Breast epithelium (tissue), 4 donors: ENCODE results near the gene ADAM8. TPM values are rescaled to one million over a fixed set of nuclear protein-coding genes. Genes with fewer than 3 reads are reported as not detected.
"Not testable (repeated sequence)": the region's sequence is repeated elsewhere in the genome, so short reads cannot be mapped to it uniquely, and the experiment has no call there.

Experiments used
- DNase-seq, 2 donors: peaks; one replicate each; pipeline ENCODE4 v3.0.0-alpha.2; 2019; ENCODE audit warnings: low spot score in 2 of 2
- H3K27ac ChIP-seq, 2 donors: fragments of 200-600 bp; sonication (generic) in 1 of 2; one replicate each; pipeline ENCODE4 v1.5.1; 2016 to 2019; ENCODE audit warnings: mild to moderate bottlenecking in 1 of 2
- H3K27me3 ChIP-seq, 2 donors: fragments of 200-600 bp; sonication (generic) in 1 of 2; one replicate each; pipeline versions ENCODE4 v1.5.1 to v1.6.0; 2017 to 2019; ENCODE audit warnings: control low read depth in 1 of 2, mild to moderate bottlenecking in 1 of 2
- H3K36me3 ChIP-seq: fragments of 200-600 bp; one replicate; pipeline ENCODE4 v1.5.1; 2019
- H3K4me1 ChIP-seq, 2 donors: fragments of 200-600 bp; sonication (generic); one replicate each; pipeline ENCODE4 v1.5.1; 2016 to 2019; ENCODE audit warnings: control low read depth in 1 of 2
- H3K4me3 ChIP-seq, 3 donors: fragments of 200-600 bp; sonication (generic); 1 replicate in 2 of 3; 2 replicates in 1 of 3; pipeline ENCODE4 v1.5.1; 2016 to 2019; ENCODE audit warnings: mild to moderate bottlenecking in 3 of 3, moderate library complexity in 2 of 3
- H3K9me3 ChIP-seq, 2 donors: fragments of 200-600 bp; sonication (generic) in 1 of 2; one replicate each; pipeline ENCODE4 v1.5.1; 2016 to 2019; ENCODE audit warnings: control low read depth in 1 of 2
- CTCF ChIP-seq, 3 donors: fragments of 450-650 bp; IDR thresholded peaks; one replicate each; pipeline ENCODE4 v1.5.1; 2016 to 2017; ENCODE audit warnings: antibody characterized with exemption in 3 of 3, mild to moderate bottlenecking in 3 of 3, moderate library complexity in 3 of 3
- POLR2A ChIP-seq: fragments of 450-650 bp; IDR thresholded peaks from one replicate; pipeline ENCODE4 v1.6.1; 2016; ENCODE audit warnings: antibody characterized with exemption, mild to moderate bottlenecking, moderate library complexity
- POLR2AphosphoS5 ChIP-seq, 3 donors: sonication (generic); formaldehyde crosslinking; IDR thresholded peaks; one replicate each; pipeline ENCODE4 v1.6.1; 2017; ENCODE audit warnings: antibody characterized with exemption in 3 of 3
- intact Hi-C: fragments of 100-400 bp; cut with DNase I; formaldehyde crosslinking; loops from one replicate; pipeline ENCODE4 v1.15.1; 2023; ENCODE audit warnings: low total_unique reads
- total RNA-seq, 3 donors: library from RNA; depleted of rRNA; stranded (reverse); fragments of >200 nt; gene quantifications; one replicate each; pipeline ENCODE4 v1.1.0, GENCODE V29; 2016

Gene ADAM8
- total RNA-seq, 3 donors from 2014 or later = 4.6 to 6.6 (median 5.0) TPM

DNA sequence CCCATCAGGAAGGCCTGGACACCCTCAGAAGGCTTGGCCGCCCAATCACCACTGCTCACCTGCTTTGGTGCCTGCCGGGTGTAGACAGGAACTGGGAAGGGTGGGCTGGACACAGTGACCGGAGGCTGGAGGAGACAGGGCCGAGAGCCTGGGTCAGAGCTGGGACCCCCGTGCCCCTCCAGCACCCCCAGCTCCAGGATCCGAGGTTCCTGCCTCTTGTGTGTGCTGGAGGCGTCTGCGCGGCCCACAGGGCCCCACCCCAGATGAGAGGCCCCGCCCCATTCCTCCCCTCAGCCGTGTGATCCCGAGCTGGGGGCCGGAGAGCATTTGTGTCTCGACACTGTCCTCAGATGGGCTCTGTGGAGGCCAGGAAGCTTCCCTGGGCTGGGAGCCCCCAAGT lies 9.4 kb downstream of the ADAM8 start:
- Histone ChIP-seq H3K27ac (no peak overlapping the region), H3K4me3 (no peak overlapping the region), H3K9me3 (no peaks in the 10 kb centered on the region), H3K4me1 (no peaks in the 10 kb centered on the region), H3K27me3 (no peaks in the 10 kb centered on the region), H3K36me3 (no peaks in the 10 kb centered on the region)
- DNase-seq = no peak
- intact Hi-C loops = no loop called here
- TF ChIP-seq POLR2A (no peak), POLR2AphosphoS5 (IDR thresholded peaks at IDR 0.05) (no peak), CTCF (IDR thresholded peaks at IDR 0.05) (no peak)

- intact Hi-C loops = no loop called here
- H3K27me3 ChIP-seq = no peaks in the 10 kb centered on the region
- TF ChIP-seq CTCF (IDR thresholded peaks at IDR 0.05) (no peak), POLR2AphosphoS5 (IDR thresholded peaks at IDR 0.05) (no peak), POLR2A (no peak)
- no peak overlapping the region for H3K27ac ChIP-seq
- no peaks in the 10 kb centered on the region for H3K9me3 ChIP-seq
- no peak for DNase-seq
- H3K4me1 ChIP-seq = no peaks in the 10 kb centered on the region
- no peak overlapping the region for H3K4me3 ChIP-seq
- H3K36me3 ChIP-seq = no peaks in the 10 kb centered on the region
Measured at GRCh38 chr10:133266056-133266795, 10.4 kb downstream of the ADAM8 start.

DNA sequence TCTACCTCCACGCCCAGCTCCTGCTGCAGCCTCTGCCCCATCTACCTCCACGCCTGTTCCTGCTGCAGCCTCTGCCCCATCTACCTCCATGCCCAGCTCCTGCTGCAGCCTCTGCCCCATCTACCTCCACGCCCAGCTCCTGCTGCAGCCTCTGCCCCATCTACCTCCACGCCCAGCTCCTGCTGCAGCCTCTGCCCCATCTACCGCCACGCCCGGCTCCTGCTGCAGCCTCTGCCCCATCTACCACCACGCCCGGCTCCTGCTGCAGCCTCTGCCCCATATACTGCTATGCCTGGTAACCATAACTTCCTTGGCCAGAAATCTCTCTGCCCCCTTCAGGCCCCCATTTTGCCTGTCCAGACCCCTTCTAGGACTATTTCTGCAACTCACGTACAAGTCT lies 11.6 kb downstream of the ADAM8 start:
- H3K9me3 ChIP-seq, H3K4me1 ChIP-seq, H3K27me3 ChIP-seq, intact Hi-C loops, H3K36me3 ChIP-seq, DNase-seq, H3K27ac ChIP-seq, H3K4me3 ChIP-seq: not testable (repeated sequence)

- no peak for DNase-seq
- H3K27me3 ChIP-seq = no peaks in the 10 kb centered on the region
- no peak for TF ChIP-seq POLR2A
- no peak for TF ChIP-seq POLR2AphosphoS5 (IDR thresholded peaks at IDR 0.05)
- intact Hi-C loops = no loop called here
- no peaks in the 10 kb centered on the region for H3K4me1 ChIP-seq
- H3K27ac ChIP-seq = no peak overlapping the region
- H3K36me3 ChIP-seq = no peaks in the 10 kb centered on the region
- no peak overlapping the region for H3K4me3 ChIP-seq
- H3K9me3 ChIP-seq = no peaks in the 10 kb centered on the region
Measured at GRCh38 chr10:133264461-133264860, 12.2 kb downstream of the ADAM8 start.

- no peaks in the 10 kb centered on the region for H3K27me3 ChIP-seq
- H3K4me1 ChIP-seq = peaks cover 2 to 4% of the 10 kb centered on the region in 2 donors
- H3K4me3 ChIP-seq = no peak overlapping the region
- TF ChIP-seq POLR2A (no peak), CTCF (IDR thresholded peaks at IDR 0.05) (no peak), POLR2AphosphoS5 (IDR thresholded peaks at IDR 0.05) (no peak)
- intact Hi-C loops = no loop called here
- no peak for DNase-seq
- no peaks in the 10 kb centered on the region for H3K9me3 ChIP-seq
- H3K36me3 ChIP-seq = no peaks in the 10 kb centered on the region
- H3K27ac ChIP-seq = no peak overlapping the region
Measured at GRCh38 chr10:133263674-133264073, 13.0 kb downstream of the ADAM8 start.

DNA sequence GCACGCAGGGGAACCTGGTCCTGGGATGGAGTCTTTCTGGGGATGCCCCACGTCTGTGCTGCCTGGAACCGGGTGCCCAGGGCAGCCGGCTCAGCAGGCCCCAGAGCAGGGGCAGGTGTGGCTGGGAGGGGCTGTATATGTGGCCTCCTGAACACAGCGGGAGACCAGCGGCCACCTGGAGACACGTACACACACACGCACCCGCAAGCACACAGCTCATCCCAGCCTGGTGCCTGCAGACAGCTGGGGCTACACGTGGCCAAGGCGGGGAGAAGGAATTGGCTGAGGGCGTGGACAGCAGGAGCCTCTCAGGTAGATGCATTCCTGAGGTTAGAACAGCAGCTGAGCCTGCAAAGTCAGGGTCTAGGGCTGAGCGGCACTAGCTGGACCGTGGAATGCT lies 14.0 kb downstream of the ADAM8 start:
- Histone ChIP-seq H3K4me3 (no peak overlapping the region), H3K27me3 (no peaks in the 10 kb centered on the region), H3K36me3 (no peaks in the 10 kb centered on the region), H3K4me1 (peaks cover 11 to 14% of the 10 kb centered on the region in 2 donors), H3K9me3 (no peaks in the 10 kb centered on the region), H3K27ac (peak overlapping the region in 1 of 2 donors; percentile 17)
- no peak for DNase-seq
- intact Hi-C loops = no loop called here
- TF ChIP-seq POLR2AphosphoS5 (IDR thresholded peaks at IDR 0.05) = no peak
- TF ChIP-seq POLR2A = no peak
- no peak for TF ChIP-seq CTCF (IDR thresholded peaks at IDR 0.05)
